GM23338 (cell line): ENCODE measurements around the gene GRIN2C. TPM values are rescaled to one million over a fixed set of nuclear protein-coding genes. Genes with fewer than 3 reads are reported as not detected.

ENCODE experiments used
- ATAC-seq: fragments of 200-7000 bp; cut with Tn5 transposase; 3 replicates; pipeline ENCODE4 v1.9.1; 2020
- DNase-seq: peaks from one replicate; pipeline ENCODE4 v3.0.0-alpha.2; 2015; ENCODE audit warnings: low spot score
- H2AFZ ChIP-seq: fragments of 200-600 bp; sonication (generic); 2 replicates; pipeline ENCODE4 v1.8.0; 2016; ENCODE audit warnings: antibody characterized with exemption, mild to moderate bottlenecking, moderate library complexity
- H3F3A ChIP-seq: fragments of 200-600 bp; sonication (generic); replicated peaks from 2 replicates; pipeline ENCODE4 v1.8.0; 2017; ENCODE audit warnings: antibody characterized with exemption, mixed run types, low read depth
- H3K27ac ChIP-seq: fragments of 200-600 bp; sonication (generic); 2 replicates; pipeline ENCODE4 v1.6.1; 2016; ENCODE audit warnings: low read depth
- H3K27me3 ChIP-seq: fragments of 200-600 bp; sonication (generic); 2 replicates; pipeline ENCODE4 v1.8.0; 2016; ENCODE audit warnings: mild to moderate bottlenecking, mixed run types, moderate library complexity; ENCODE audit not compliant: insufficient read depth
- H3K36me3 ChIP-seq: fragments of 200-600 bp; sonication (generic); 2 replicates; pipeline ENCODE4 v1.8.0; 2016; ENCODE audit warnings: mild to moderate bottlenecking; ENCODE audit not compliant: insufficient read depth
- H3K4me1 ChIP-seq: fragments of 200-600 bp; sonication (generic); 2 replicates; pipeline ENCODE4 v1.8.0; 2016; ENCODE audit warnings: mild to moderate bottlenecking, moderate library complexity; ENCODE audit not compliant: insufficient read depth
- H3K4me2 ChIP-seq: fragments of 200-600 bp; sonication (generic); 2 replicates; pipeline ENCODE4 v1.7.1; 2017; ENCODE audit warnings: mixed run types
- H3K4me3 ChIP-seq: fragments of 200-600 bp; sonication (generic); 2 replicates; pipeline ENCODE4 v1.6.1; 2016; ENCODE audit warnings: mixed run types
- H3K79me2 ChIP-seq: fragments of 200-600 bp; sonication (generic); replicated peaks from 2 replicates; pipeline ENCODE4 v1.8.0; 2017; ENCODE audit warnings: mild to moderate bottlenecking; ENCODE audit not compliant: insufficient read depth
- H3K9me2 ChIP-seq: fragments of 200-600 bp; sonication (generic); 2 replicates; pipeline ENCODE4 v1.8.0; 2017; ENCODE audit not compliant: insufficient read depth
- H4K20me1 ChIP-seq: fragments of 200-600 bp; sonication (generic); replicated peaks from 2 replicates; pipeline ENCODE4 v1.8.0; 2017; ENCODE audit warnings: mild to moderate bottlenecking; ENCODE audit not compliant: insufficient read depth
- H3K27ac Mint-ChIP-seq: 2 replicates; pipeline ENCODE4 v1.8.0; 2020; ENCODE audit warnings: inconsistent platforms, mild to moderate bottlenecking, moderate library complexity, mixed read lengths
- H3K27me3 Mint-ChIP-seq: 3 replicates; pipeline ENCODE4 v1.8.0; 2022; ENCODE audit warnings: low read depth, mild to moderate bottlenecking, moderate library complexity, mixed read lengths, inconsistent platforms; ENCODE audit not compliant: insufficient read depth, poor library complexity
- H3K36me3 Mint-ChIP-seq: 3 replicates; pipeline ENCODE4 v1.8.0; 2021; ENCODE audit warnings: low read depth, mild to moderate bottlenecking, inconsistent platforms, moderate library complexity, mixed read lengths
- H3K4me1 Mint-ChIP-seq: 3 replicates; pipeline ENCODE4 v1.8.0; 2020; ENCODE audit warnings: mild to moderate bottlenecking, inconsistent platforms, mixed read lengths
- H3K4me3 Mint-ChIP-seq: 3 replicates; pipeline ENCODE4 v1.8.0; 2021; ENCODE audit warnings: moderate library complexity, mild to moderate bottlenecking, inconsistent platforms, mixed read lengths
- H3K9me3 Mint-ChIP-seq: 3 replicates; pipeline ENCODE4 v1.8.0; 2020; ENCODE audit warnings: moderate library complexity, mild to moderate bottlenecking, inconsistent platforms, mixed read lengths
- CREB1 ChIP-seq: fragments of 250-450 bp; sonication (Bioruptor Pico); IDR thresholded peaks from 2 replicates; pipeline ENCODE4 v1.5.0; 2020; ENCODE audit warnings: low read depth, mild to moderate bottlenecking, moderate library complexity
- CTCF ChIP-seq, 2 experiments: fragments of 200-600 bp in 1 of 2; sonication (generic) in 1 of 2; conservative IDR thresholded peaks; 2 replicates each; pipeline versions ENCODE4 v1.5.1 to v1.6.1; 2016 to 2017; ENCODE audit warnings: antibody characterized with exemption in 2 of 2, low read depth in 2 of 2, mild to moderate bottlenecking in 2 of 2, moderate library complexity in 1 of 2
- ETS1 ChIP-seq: IDR thresholded peaks from 2 replicates; pipeline ENCODE4 v1.6.1; 2016; ENCODE audit warnings: antibody characterized with exemption
- EZH2 ChIP-seq: fragments of 200-600 bp; sonication (generic); IDR thresholded peaks from one replicate; pipeline ENCODE4 v1.8.0; 2017; ENCODE audit warnings: antibody characterized with exemption, mild to moderate bottlenecking, low read depth; ENCODE audit not compliant: unreplicated experiment
- EZH2phosphoT487 ChIP-seq: fragments of 200-600 bp; sonication (generic); IDR thresholded peaks from one replicate; pipeline ENCODE4 v1.8.1; 2018; ENCODE audit warnings: antibody characterized with exemption; ENCODE audit not compliant: unreplicated experiment
- JUNB ChIP-seq: IDR thresholded peaks from one replicate; pipeline ENCODE4 v1.6.1; 2016; ENCODE audit warnings: antibody characterized with exemption; ENCODE audit not compliant: unreplicated experiment
- NANOG ChIP-seq: IDR thresholded peaks from 2 replicates; pipeline ENCODE4 v1.6.1; 2016; ENCODE audit warnings: antibody characterized with exemption, borderline replicate concordance
- POLR2AphosphoS5 ChIP-seq: IDR thresholded peaks from 2 replicates; pipeline ENCODE4 v1.6.1; 2016; ENCODE audit warnings: antibody characterized with exemption, low read depth
- REST ChIP-seq: IDR thresholded peaks from one replicate; pipeline ENCODE4 v1.6.1; 2018; ENCODE audit warnings: antibody characterized with exemption; ENCODE audit not compliant: unreplicated experiment
- STAT1 ChIP-seq: IDR thresholded peaks from one replicate; pipeline ENCODE4 v1.6.1; 2016; ENCODE audit warnings: antibody characterized with exemption; ENCODE audit not compliant: unreplicated experiment
- ZNF114 ChIP-seq: fragments of 250-450 bp; sonication (Bioruptor Pico); IDR thresholded peaks from 2 replicates; pipeline ENCODE4 v1.5.0; 2020; ENCODE audit warnings: mild to moderate bottlenecking, moderate library complexity
- ZNF331 ChIP-seq: fragments of 250-450 bp; sonication (Bioruptor Pico); IDR thresholded peaks from 2 replicates; pipeline ENCODE4 v1.5.0; 2020; ENCODE audit warnings: low read depth, mild to moderate bottlenecking, moderate library complexity
- ZNF462 ChIP-seq: fragments of 250-450 bp; sonication (Bioruptor Pico); IDR thresholded peaks from 2 replicates; pipeline ENCODE4 v1.5.0; 2020; ENCODE audit warnings: mild to moderate bottlenecking, moderate library complexity
- polyA plus RNA-seq: library from polyadenylated mRNA; unstranded; fragments of >200 nt; fragmentation: Nextera tagmentation; extraction: Ambion mirVana; gene quantifications from 2 replicates; pipeline ENCODE4 v1.2.1, GENCODE V29; 2016
- total RNA-seq: library from RNA; depleted of rRNA; stranded (reverse); fragments of >200 nt; shearing (Covaris generic); gene quantifications from 2 replicates; pipeline ENCODE4 v1.2.3, GENCODE V29; 2014

Gene GRIN2C
- total and polyA plus RNA-seq, 2 experiments from 2014 or later, result 0.10 to 0.19 TPM

- Histone ChIP-seq H3F3A (no peaks in the 10 kb centered on the region), H3K27me3 (no peaks in the 10 kb centered on the region), H4K20me1 (peaks cover 13% of the 10 kb centered on the region; the same call in 1 of the 2 replicates), H2AFZ (no peak overlapping the region), H3K4me2 (no peak overlapping the region), H3K4me3 (no peak overlapping the region), H3K36me3 (no peaks in the 10 kb centered on the region), H3K9me2 (no peaks in the 10 kb centered on the region), H3K27ac (no peak overlapping the region), H3K4me1 (no peaks in the 10 kb centered on the region), H3K79me2 (no peaks in the 10 kb centered on the region)
- Mint-ChIP-seq H3K36me3 (no peaks in the 10 kb centered on the region), H3K4me1 (no peaks in the 10 kb centered on the region), H3K27me3 (peaks cover 14% of the 10 kb centered on the region), H3K27ac (no peak overlapping the region), H3K9me3 (no peaks in the 10 kb centered on the region), H3K4me3 (no peak overlapping the region)
- DNase-seq (no peak), ATAC-seq (no peak)
- TF ChIP-seq ZNF331 (CRISPR knock-in tag) (no peak), NANOG (no peak), ETS1 (no peak), CREB1 (CRISPR knock-in tag) (no peak), REST (no peak), EZH2 (no peak), EZH2phosphoT487 (no peak), JUNB (no peak), CTCF (conservative IDR thresholded peaks at IDR 0.05; ENCODE audit: low read depth in 2 of 2) (no peak), STAT1 (no peak), ZNF462 (CRISPR knock-in tag) (no peak), ZNF114 (CRISPR knock-in tag) (no peak), POLR2AphosphoS5 (no peak)
Measured at GRCh38 chr17:74825952-74826719, 33.5 kb downstream of the GRIN2C start.
